Endometrial microvascular endothelial cells (primary cell): Measurements from ENCODE around the gene ANKRD66. TPM values are rescaled to one million over a fixed set of nuclear protein-coding genes. Genes with fewer than 3 reads are reported as not detected.

Experiments
- in situ Hi-C: cut with HindIII; loops from 2 replicates; pipeline ENCODE4 v1.10.0; 2017; ENCODE audit warnings: low sequenced_read_pairs, low pct_unique_long_range_greater_than_20kb; ENCODE audit errors: inconsistent ontology term
- total RNA-seq: library from RNA; depleted of rRNA; stranded (reverse); fragments of >200 nt; gene quantifications from one replicate; pipeline ENCODE4 v1.2.3, GENCODE V29; 2015; ENCODE audit errors: inconsistent ontology term

The ANKRD66 gene
- total RNA-seq, 1 donor from 2014 or later = not detected

DNA sequence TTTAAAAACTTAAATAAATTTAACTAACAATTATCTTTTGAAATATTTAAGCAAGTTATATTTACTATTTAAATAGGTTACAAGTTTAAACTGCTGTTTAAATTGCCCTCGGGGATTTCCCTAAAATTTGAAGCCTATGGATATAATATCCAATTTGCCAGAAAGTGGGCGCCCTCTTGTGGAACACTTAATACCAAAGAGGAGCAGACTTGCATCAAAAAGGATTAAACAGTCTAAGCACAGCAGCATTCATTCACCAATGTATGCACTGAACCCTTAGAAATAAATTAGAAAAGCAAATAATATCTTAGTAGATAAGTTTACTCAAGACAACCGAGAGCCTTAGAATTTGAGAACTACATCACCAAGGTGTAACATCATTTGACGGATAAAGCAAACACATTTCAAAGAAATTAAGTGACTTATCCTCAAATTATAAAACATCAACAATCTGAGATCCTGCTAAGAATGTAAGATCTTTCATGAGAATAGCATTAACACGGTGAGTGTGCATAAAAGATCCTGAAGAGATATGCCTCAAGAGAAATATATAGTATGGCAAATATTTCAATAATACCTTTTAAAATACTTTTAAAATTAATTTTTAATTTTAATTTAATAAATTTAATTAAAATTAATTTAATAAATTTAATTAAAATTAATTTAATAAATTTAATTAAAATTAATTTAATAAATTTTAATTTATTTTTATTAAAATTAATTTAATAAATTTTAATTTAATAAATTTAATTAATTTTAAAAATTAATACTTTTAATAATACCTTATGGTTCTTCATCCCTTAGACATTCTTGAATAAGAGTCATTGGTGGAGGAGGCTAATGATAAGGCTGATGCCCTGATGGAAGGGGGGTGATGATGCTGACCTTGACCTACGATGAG lies 35.0 kb downstream of the ANKRD66 start:
- in situ Hi-C loops = no loop called here

DNA sequence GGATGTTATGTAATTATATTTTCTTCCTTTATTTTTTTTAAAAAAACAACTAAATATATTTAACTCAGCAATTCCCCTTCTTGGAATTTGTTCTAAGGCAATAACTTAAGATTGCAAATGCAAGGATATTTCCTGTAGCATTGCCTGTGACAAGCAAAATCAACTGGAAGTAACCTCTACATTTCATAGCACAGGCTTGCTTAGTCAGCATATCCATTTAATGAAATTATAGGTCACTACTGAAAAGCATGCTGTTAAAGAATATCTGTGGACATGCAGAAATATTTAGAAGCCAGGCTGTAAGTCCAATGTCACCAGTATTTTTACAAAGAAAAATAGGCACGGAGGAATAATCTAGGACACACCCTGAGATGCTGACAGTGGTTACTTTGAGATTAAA lies 37.8 kb downstream of the ANKRD66 start:
- in situ Hi-C loops = no loop called here

DNA sequence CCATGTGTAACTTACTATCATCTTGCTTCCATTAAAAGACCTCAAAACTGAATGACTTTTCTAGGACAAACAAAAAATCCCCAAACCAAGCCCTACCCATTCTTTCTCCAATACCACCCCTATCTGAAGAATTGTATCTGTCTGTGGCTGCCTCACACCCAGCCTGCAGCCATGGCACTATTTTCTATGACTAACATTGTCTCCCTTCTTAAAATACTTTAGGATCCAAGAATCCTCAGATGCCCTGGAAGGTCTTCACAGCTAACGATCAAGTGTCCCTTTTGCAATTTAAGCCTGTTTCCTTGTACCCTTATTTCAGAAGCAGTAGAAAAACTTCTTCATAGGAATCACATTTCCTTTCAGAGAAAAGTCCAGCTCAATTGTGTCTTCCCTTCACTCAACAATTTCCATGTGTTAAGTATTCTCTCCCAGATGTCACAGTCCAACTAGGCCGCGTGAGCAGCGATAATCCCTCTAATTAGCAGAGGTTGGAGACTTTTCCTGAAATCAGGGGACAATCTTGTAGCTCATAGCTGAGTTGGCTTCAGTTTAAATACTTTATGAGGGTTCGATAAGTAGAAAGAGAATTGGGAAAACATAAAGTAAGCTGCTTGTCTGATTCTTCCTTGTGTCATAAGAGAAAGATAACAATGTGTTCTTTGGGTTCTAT lies 41.3 kb downstream of the ANKRD66 start:
- in situ Hi-C loops = no loop called here

DNA sequence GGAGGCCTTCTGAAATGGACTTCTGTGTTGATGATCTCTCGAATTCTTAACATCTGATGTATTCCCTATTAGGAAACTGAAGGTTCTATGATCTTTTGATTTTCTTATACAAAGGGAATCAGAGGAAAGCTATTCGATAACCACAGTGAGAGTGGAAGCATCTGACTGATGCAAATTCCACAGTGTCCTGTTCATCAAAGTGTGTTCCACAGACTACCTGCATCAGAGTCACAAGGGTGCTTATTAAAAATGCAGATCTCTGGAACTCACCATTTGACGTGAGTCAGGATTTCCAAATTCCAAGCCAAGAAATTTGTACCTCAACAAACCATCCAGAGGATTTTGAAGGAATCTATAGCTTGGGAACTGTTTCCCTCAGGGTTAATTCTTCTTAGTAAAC lies 42.1 kb downstream of the ANKRD66 start:
- in situ Hi-C loops = no loop called here

DNA sequence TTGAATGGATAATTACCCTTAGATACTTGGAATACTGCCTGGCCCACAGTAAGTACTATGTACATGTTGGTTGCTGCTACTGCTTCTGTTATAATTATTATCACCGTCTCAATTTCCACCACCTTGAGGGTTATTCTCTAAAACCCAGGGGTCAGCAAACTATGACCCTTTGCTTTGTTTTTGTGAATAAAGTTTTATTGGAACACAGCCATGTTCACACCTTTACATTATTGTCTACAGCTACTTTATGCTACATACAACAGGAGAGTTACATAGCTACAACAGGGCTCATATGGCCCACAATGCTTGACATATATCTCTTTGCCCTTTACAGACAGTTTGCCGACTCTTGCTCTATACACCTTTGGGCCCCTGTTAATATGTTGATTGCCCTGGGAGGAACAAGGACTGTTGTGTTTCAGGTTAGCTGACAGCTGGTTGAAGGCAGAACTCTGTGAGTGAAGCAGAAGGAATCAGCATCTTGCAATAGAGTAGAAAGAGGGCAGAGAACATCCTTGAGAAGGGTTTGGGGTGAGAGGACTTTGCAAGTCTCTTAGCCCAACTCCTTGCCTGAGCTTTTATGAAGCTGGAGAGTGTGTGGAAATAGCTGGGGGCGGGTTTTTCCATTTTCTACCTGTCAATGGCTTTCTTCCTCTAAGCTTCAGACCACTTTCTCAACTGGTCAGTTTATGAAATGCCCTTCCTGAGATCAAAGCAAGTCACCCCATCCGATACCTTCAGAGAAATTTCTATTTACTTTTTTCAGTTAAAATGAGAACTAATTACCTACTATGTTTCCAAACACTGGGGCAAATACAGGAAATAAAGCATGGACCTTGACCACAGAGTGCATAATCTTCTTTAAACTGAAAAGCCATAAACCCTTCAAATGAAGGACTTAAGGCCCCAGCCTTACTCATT lies 43.0 kb downstream of the ANKRD66 start:
- in situ Hi-C loops = no loop called here

DNA sequence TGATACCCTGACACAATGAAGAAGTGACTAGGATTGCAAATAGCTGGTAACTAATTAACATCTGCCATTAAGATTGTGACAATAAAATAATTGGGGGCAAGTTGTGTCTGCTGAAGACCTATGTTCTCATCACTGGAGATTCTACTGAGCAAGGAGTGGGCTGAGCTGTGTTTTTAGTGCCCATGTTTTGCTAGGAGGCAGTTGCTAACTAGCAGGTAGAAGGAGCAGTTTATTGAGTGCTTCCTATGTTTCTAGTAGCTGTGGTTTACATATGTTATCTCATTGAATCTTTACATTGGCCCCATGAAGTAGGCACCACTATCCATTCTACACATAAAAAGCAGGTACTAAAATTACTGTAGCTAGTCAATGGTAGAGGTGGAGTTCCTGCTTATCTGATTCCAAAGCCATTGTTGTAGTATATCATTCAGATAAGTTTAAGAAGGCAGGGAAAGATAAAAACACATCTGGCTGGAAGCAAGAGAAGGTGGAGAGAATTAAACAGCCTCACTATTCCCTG lies 43.7 kb downstream of the ANKRD66 start:
- in situ Hi-C loops = no loop called here

DNA sequence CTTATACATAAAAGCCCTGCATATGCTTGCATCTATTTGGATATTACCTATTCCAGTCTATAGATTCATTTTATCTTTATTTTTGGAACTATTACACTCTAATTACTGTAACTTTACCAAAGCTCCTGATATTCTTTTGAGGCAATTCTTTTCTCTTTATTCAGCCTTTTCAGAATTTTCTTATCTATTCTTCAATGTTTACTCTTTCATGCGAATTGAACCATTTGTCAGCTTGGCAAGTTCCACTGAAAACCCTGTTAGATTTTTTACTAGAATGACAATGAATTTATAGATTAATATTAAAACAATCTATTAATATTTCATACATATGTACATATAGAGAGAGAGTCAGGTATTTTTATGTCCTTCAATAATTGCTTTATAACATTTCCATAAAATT lies 45.9 kb downstream of the ANKRD66 start:
- in situ Hi-C loops = no loop called here

DNA sequence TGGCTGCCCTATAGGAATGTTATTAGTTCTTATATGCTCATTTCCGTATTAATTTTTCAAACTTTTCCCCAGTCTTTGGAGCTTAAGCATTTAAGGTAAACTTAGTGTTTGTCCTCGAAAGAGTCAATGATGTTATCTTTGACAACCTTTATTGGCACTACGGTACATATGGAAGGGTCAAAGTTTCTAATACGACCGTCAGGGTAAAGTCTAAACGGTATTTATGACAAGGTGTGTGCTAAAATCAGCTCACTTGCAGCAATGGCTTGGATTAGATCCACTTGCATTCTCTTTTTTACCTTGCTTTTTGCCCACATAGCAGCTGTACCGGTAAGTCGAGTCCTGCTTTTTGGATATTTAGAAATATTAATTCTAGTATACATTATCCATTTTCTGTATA lies 46.4 kb downstream of the ANKRD66 start, which contains the start of gene MEP1A:
Gene MEP1A (plus strand): TSS at position 252 of the 400 bp plus-strand sequence. CDS start 10 bp downstream, at position 262.
- in situ Hi-C loops = no loop called here

DNA sequence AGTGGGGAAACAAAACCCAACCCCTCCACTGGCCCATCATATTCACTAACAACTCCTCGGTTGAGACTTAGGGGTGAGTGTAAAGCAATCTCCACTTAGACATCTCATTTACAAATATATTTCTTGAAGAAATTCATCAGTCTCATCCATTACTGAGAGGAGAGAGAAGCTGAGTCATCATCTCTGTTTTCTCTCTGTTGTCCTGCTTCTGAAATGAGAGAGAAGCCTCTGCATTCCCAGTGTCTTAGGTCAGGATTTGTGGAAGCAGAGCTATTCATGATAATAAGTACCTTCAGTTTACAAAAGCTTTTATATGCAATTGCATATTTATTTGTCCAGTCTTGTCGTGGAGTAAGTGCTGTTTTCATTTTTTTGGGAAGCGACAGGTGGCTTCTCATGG lies 47.3 kb downstream of the ANKRD66 start:
- in situ Hi-C loops = no loop called here

DNA sequence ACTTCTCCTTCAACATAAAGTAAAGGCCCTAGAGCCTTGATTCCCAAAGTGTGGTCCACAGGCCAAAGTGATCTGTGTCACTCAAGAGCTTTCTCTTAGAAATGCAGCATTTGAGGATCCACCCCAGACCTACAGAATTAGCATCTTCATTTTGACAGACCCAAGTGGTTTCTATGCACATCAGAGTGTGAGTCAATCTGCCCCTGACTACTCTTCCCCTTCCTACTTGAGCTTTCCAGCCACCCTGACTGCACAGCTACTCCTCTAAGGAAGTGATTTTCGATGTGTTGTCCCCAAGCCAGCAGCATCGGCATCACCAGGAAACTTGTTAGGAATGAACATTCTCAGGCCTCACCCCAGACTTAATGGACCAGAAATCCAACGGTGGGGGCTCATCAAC lies 49.1 kb downstream of the ANKRD66 start:
- in situ Hi-C loops = no loop called here

DNA sequence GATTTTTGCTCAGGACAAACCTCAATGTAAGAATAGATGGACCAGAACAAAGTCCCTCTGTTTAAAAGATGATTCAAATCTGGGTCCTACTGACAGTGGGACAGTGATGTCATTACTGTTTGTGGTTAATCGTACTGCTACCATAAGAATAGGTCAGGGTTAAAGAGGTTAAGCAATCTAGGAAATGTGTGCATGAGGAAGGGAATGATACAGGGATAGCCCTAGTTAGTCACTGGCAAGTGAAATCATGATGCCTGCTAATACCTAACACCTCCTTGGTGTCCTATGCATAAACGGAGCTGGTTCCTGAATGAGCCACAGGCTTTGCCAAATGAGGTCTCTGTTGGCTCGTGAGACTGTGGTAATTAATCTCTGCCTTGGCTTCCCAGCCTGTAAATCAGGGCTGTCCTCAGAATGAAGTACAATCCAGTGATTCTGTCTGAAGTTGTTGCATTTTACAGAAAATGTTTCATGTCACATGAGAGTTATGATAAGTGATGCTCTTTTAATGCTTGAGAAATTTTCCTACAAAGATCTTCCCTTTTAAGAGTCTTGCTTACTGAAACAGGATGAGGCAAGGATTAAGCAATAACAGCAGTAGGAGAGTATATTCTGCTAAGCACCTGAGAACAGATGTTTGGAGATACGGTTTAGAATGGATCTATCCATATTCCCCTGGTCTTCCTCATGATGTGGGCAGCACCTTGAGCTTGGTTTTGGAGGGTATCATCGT lies 50.3 kb downstream of the ANKRD66 start:
- in situ Hi-C loops = no loop called here

DNA sequence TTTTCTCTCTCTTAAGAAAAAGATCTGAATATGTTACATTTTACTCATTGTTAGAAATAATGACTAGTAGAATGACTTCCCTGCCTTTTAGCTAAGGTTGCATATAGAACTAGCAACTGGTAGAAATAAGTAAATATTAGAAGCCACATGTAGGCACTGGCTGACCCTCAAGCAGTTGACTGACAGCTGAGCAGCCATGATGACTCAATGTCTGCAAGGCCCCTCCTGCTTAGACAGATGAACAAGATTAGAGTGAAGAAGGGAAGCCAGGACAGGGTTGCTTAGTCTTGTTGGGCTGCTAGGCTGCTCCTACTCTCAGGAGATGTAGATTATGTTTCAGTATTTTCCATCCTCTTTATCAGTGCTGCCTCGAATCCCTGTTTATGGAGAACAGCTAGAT lies 52.9 kb downstream of the ANKRD66 start:
- in situ Hi-C loops = no loop called here

DNA sequence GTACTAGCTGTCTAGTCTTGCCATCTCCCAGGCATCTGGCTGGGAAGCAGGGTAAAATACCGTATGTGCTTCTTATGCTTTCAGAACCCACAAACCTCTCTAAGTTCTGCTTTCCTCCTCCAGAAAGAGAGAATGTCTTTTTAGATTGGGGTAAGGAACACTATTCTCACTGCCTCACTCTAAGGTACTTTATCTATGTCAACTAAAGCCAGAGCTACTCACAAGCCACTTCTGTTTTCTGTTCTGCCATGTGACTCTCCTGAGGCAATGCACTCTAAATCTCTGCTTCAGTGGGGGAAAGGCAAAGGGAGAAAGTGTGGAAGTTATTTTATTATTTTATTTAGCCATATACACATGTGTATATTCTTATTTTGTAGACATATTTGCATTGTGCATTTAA lies 62.1 kb downstream of the ANKRD66 start:
- in situ Hi-C loops = no loop called here

Other genes starting within 250 kb of the ANKRD66 start
- gene CYP39A1, start 94.1 kb upstream of the ANKRD66 start, total RNA-seq = 0.09 TPM
- gene SLC25A27, start 94.0 kb upstream of the ANKRD66 start, total RNA-seq = 0.46 TPM
- gene TDRD6, start 59.0 kb upstream of the ANKRD66 start, total RNA-seq = not detected
- not detected for gene PLA2G7, start 11.6 kb upstream of the ANKRD66 start, total RNA-seq
- not detected for gene MEP1A, start 46.5 kb downstream of the ANKRD66 start, total RNA-seq
- 98.5 TPM for gene ADGRF5, start 175.0 kb downstream of the ANKRD66 start, total RNA-seq